Hepatocyte (in vitro differentiated cells): ENCODE results near the gene TRAPPC2.

Source experiments
- EZH2 ChIP-seq: fragments of 200-600 bp; sonication (generic); IDR thresholded peaks from 2 replicates; pipeline ENCODE4 v1.6.1; 2016; ENCODE audit warnings: antibody characterized with exemption, mild to moderate bottlenecking, borderline replicate concordance
- EZH2phosphoT487 ChIP-seq: fragments of 200-600 bp; sonication (generic); IDR thresholded peaks from one replicate; pipeline ENCODE4 v1.6.1; 2018; ENCODE audit warnings: antibody characterized with exemption, mild to moderate bottlenecking, low read depth, moderate library complexity; ENCODE audit not compliant: unreplicated experiment, severe bottlenecking
- TF ChIP-seq, protein P1 (sequence below): fragments of 200-600 bp; sonication (generic); IDR thresholded peaks from 2 replicates; pipeline ENCODE4 v1.5.1; 2016; ENCODE audit warnings: antibody characterized with exemption, mild to moderate bottlenecking; ENCODE audit not compliant: poor library complexity

DNA sequence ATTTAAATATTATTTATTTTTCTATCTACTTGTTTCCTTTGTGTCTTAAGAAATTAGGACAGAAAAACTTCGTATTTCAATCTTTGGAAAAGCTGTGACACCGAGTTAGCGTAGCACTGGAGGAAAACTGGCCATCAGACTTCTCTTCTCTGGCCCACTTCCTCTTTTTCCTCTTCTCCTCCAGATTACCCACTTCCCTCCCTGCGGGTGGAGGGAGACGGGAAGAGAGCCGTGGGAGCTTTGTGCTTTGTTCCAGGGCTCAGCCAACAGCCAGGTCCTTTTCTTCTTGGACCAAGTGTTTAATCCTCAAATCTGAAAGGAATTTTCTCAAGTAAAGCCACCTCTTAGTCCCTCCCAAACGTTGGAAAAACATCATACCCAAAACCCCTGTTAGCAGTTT is 29.9 kb upstream of the TRAPPC2 start:
- TF ChIP-seq, protein P1, sequence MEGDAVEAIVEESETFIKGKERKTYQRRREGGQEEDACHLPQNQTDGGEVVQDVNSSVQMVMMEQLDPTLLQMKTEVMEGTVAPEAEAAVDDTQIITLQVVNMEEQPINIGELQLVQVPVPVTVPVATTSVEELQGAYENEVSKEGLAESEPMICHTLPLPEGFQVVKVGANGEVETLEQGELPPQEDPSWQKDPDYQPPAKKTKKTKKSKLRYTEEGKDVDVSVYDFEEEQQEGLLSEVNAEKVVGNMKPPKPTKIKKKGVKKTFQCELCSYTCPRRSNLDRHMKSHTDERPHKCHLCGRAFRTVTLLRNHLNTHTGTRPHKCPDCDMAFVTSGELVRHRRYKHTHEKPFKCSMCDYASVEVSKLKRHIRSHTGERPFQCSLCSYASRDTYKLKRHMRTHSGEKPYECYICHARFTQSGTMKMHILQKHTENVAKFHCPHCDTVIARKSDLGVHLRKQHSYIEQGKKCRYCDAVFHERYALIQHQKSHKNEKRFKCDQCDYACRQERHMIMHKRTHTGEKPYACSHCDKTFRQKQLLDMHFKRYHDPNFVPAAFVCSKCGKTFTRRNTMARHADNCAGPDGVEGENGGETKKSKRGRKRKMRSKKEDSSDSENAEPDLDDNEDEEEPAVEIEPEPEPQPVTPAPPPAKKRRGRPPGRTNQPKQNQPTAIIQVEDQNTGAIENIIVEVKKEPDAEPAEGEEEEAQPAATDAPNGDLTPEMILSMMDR = no peak
- no peak for TF ChIP-seq EZH2
- no peak for TF ChIP-seq EZH2phosphoT487
